Measurements from ENCODE around the gene SLC22A5. TPM values are rescaled to one million over a fixed set of nuclear protein-coding genes. Genes with fewer than 3 reads are reported as not detected.

The SLC22A5 gene
- total and polyA plus RNA-seq, 2 of the 8 experiments (the other 6 are each of a cell fraction or from before 2014, with no cell fraction given): 4.0 to 9.0 TPM

DNA sequence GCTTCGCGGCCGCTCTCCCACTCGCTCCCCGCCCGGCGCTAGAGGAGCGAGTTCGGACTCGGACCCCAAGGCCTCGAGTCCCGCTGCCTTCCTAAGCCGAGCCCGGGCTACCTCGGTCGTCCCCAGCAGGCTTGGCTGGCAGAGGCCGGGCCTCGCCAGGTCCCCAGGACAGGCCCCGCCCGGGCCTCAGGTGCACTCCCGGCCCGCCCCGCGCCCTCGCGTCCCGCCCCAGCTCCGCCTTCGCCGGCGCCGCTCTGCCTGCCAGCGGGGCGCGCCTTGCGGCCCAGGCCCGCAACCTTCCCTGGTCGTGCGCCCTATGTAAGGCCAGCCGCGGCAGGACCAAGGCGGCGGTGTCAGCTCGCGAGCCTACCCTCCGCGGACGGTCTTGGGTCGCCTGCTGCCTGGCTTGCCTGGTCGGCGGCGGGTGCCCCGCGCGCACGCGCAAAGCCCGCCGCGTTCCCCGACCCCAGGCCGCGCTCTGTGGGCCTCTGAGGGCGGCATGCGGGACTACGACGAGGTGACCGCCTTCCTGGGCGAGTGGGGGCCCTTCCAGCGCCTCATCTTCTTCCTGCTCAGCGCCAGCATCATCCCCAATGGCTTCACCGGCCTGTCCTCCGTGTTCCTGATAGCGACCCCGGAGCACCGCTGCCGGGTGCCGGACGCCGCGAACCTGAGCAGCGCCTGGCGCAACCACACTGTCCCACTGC lies at the start of gene SLC22A5 (continued):
- peak; percentile 61; the same call in 1 of the 2 replicates for TF ChIP-seq TBP (IDR thresholded peaks at IDR 0.05; ENCODE audit: low read depth, low read length)
- TF ChIP-seq, protein P1, sequence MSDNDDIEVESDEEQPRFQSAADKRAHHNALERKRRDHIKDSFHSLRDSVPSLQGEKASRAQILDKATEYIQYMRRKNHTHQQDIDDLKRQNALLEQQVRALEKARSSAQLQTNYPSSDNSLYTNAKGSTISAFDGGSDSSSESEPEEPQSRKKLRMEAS (IDR thresholded peaks at IDR 0.05): peak; percentile 51; the same call in 1 of the 2 replicates
- no peak for TF ChIP-seq RXRA (IDR thresholded peaks at IDR 0.05; ENCODE audit: insufficient read depth, low read depth, low read length)
- TF ChIP-seq TAF1 (IDR thresholded peaks at IDR 0.05; ENCODE audit: low read depth, low read length): peak; percentile 17; the same call in 1 of the 2 replicates
- TF ChIP-seq POLR2AphosphoS5 (IDR thresholded peaks at IDR 0.05; ENCODE audit: low read depth, low read length): 0 out of 2 replicates have a peak, but pooled peaks have one; percentile 53
- TF ChIP-seq, protein P2, sequence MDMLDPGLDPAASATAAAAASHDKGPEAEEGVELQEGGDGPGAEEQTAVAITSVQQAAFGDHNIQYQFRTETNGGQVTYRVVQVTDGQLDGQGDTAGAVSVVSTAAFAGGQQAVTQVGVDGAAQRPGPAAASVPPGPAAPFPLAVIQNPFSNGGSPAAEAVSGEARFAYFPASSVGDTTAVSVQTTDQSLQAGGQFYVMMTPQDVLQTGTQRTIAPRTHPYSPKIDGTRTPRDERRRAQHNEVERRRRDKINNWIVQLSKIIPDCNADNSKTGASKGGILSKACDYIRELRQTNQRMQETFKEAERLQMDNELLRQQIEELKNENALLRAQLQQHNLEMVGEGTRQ (IDR thresholded peaks at IDR 0.05; ENCODE audit: low read length): no peak
- TF ChIP-seq, protein P3, sequence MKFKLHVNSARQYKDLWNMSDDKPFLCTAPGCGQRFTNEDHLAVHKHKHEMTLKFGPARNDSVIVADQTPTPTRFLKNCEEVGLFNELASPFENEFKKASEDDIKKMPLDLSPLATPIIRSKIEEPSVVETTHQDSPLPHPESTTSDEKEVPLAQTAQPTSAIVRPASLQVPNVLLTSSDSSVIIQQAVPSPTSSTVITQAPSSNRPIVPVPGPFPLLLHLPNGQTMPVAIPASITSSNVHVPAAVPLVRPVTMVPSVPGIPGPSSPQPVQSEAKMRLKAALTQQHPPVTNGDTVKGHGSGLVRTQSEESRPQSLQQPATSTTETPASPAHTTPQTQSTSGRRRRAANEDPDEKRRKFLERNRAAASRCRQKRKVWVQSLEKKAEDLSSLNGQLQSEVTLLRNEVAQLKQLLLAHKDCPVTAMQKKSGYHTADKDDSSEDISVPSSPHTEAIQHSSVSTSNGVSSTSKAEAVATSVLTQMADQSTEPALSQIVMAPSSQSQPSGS (IDR thresholded peaks at IDR 0.05; ENCODE audit: low read length): no peak
- peak; percentile 49 for TF ChIP-seq CTBP2 (IDR thresholded peaks at IDR 0.05; ENCODE audit: borderline replicate concordance, insufficient read depth, insufficient read length, low read length)
- TF ChIP-seq, protein P4, sequence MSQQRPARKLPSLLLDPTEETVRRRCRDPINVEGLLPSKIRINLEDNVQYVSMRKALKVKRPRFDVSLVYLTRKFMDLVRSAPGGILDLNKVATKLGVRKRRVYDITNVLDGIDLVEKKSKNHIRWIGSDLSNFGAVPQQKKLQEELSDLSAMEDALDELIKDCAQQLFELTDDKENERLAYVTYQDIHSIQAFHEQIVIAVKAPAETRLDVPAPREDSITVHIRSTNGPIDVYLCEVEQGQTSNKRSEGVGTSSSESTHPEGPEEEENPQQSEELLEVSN (IDR thresholded peaks at IDR 0.05): peak; percentile 64
- 0 out of 4 replicates have a peak, but pooled peaks of 1 of the 2 experiments have one; percentile 40 for TF ChIP-seq SIN3A (conservative IDR thresholded peaks at IDR 0.05 in 1 of 2, IDR thresholded peaks at IDR 0.05 in 1 of 2; ENCODE audit: low read depth in 1 of 2, low read length in 2 of 2)
- peak; percentile 32 for TF ChIP-seq EZH2 (IDR thresholded peaks at IDR 0.05; ENCODE audit: low read depth, low read length, severe bottlenecking)
- peak; percentile 76; the same call in 1 of the 2 replicates for TF ChIP-seq RBBP5 (IDR thresholded peaks at IDR 0.05; ENCODE audit: borderline replicate concordance, low read depth, low read length)

All from H1 (cell line).